Measurements from ENCODE around the gene KLHL26. TPM values are rescaled to one million over a fixed set of nuclear protein-coding genes. Genes with fewer than 3 reads are reported as not detected.

Gene KLHL26
- total RNA-seq, 1 experiment from 2014 or later, result 7.5 TPM

- intact Hi-C loops (cut with micrococcal nuclease; ENCODE audit: unreplicated experiment), result no loop called here
- H3K4me3 Mint-ChIP-seq (ENCODE audit: low read depth, unreplicated experiment), result no peak overlapping the region
These were observed 34.6 kb downstream of the KLHL26 start for GRCh38 chr19:18671303-18672043.

GRCh38 chr19:18672044-18672451 lies 35.2 kb downstream of the KLHL26 start:
- no TSS peak for BruUV-seq (replicated peaks)
- Mint-ChIP-seq H3K27me3 (ENCODE audit: unreplicated experiment) (no peaks in the 10 kb centered on the region), H3K9me3 (ENCODE audit: low read depth, unreplicated experiment) (no peaks in the 10 kb centered on the region), H3K4me1 (ENCODE audit: low read depth, unreplicated experiment) (no peaks in the 10 kb centered on the region), H3K4me3 (ENCODE audit: low read depth, unreplicated experiment) (no peak overlapping the region), H3K36me3 (ENCODE audit: insufficient read depth, unreplicated experiment) (peaks cover 6% of the 10 kb centered on the region), H3K27ac (ENCODE audit: unreplicated experiment) (no peak overlapping the region)
- TF ChIP-seq CTCF (IDR thresholded peaks at IDR 0.05; ENCODE audit: unreplicated experiment), result no peak
- intact Hi-C loops (cut with micrococcal nuclease; ENCODE audit: unreplicated experiment), result no loop called here
- no peak for DNase-seq
- CTCF ChIA-PET, result no interaction called here

More at GRCh38 chr19:18671303-18672043, 34.6 kb downstream of the KLHL26 start:
- no peaks in the 10 kb centered on the region for H3K27me3 Mint-ChIP-seq (ENCODE audit: unreplicated experiment)
- no peak for TF ChIP-seq CTCF (IDR thresholded peaks at IDR 0.05; ENCODE audit: unreplicated experiment)
- CTCF ChIA-PET, result interaction anchor here (0.5 kb wide), 1 partner anchor 52 kb away, joined by 3 read pairs; no protein-coding TSS in a partner anchor
- no TSS peak for BruUV-seq (replicated peaks)
- DNase-seq, result no peak
- no peak overlapping the region for H3K27ac Mint-ChIP-seq (ENCODE audit: unreplicated experiment)
- no peaks in the 10 kb centered on the region for H3K4me1 Mint-ChIP-seq (ENCODE audit: low read depth, unreplicated experiment)
- H3K36me3 Mint-ChIP-seq (ENCODE audit: insufficient read depth, unreplicated experiment), result peaks cover 6% of the 10 kb centered on the region
- H3K9me3 Mint-ChIP-seq (ENCODE audit: low read depth, unreplicated experiment), result no peaks in the 10 kb centered on the region

GRCh38 chr19:18672606-18673337 lies 35.9 kb downstream of the KLHL26 start:
- CTCF ChIA-PET, result interaction anchor here (0.7 kb wide), 1 partner anchor 160 kb away, joined by 4 read pairs; no protein-coding TSS in a partner anchor
- no peaks in the 10 kb centered on the region for H3K4me1 Mint-ChIP-seq (ENCODE audit: low read depth, unreplicated experiment)
- no peaks in the 10 kb centered on the region for H3K27me3 Mint-ChIP-seq (ENCODE audit: unreplicated experiment)
- intact Hi-C loops (cut with micrococcal nuclease; ENCODE audit: unreplicated experiment), result no loop called here
- no peaks in the 10 kb centered on the region for H3K9me3 Mint-ChIP-seq (ENCODE audit: low read depth, unreplicated experiment)
- no peak overlapping the region for H3K27ac Mint-ChIP-seq (ENCODE audit: unreplicated experiment)
- TF ChIP-seq CTCF (IDR thresholded peaks at IDR 0.05; ENCODE audit: unreplicated experiment), result no peak
- peaks cover 7% of the 10 kb centered on the region for H3K36me3 Mint-ChIP-seq (ENCODE audit: insufficient read depth, unreplicated experiment)
- no peak overlapping the region for H3K4me3 Mint-ChIP-seq (ENCODE audit: low read depth, unreplicated experiment)
- no TSS peak for BruUV-seq (replicated peaks)
- no peak for DNase-seq

DNA sequence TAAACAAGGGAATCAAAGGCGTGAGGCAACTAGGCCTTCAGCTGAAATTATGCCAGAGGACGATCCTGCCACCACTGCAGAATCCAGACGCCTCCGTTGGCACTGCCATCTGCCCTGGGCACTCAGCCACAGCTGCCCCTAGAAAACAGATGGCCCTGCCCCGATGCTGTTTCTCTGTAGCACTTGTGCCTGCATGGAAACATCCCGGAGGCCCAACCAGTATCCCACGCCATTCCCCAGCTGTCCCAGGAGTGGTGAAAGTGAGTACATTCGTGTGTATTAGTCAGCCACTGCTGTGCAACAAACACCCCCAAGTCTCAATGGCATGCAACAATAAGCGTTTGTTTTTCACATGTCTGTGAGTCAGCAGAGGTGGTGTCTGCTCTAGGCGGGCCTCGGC lies 37.8 kb downstream of the KLHL26 start:
- Mint-ChIP-seq H3K27me3 (ENCODE audit: unreplicated experiment) (no peaks in the 10 kb centered on the region), H3K9me3 (ENCODE audit: low read depth, unreplicated experiment) (no peaks in the 10 kb centered on the region), H3K27ac (ENCODE audit: unreplicated experiment) (no peak overlapping the region), H3K4me3 (ENCODE audit: low read depth, unreplicated experiment) (no peak overlapping the region), H3K4me1 (ENCODE audit: low read depth, unreplicated experiment) (no peaks in the 10 kb centered on the region), H3K36me3 (ENCODE audit: insufficient read depth, unreplicated experiment) (peaks cover 10% of the 10 kb centered on the region)
- TF ChIP-seq CTCF (IDR thresholded peaks at IDR 0.05; ENCODE audit: unreplicated experiment), result no peak
- BruUV-seq (replicated peaks), result no TSS peak
- CTCF ChIA-PET, result no interaction called here
- DNase-seq, result no peak
- intact Hi-C loops (cut with micrococcal nuclease; ENCODE audit: unreplicated experiment), result no loop called here

All from Calu3 (cell line).